ENCODE measurements around the gene PXDN.
"Not testable (repeated sequence)": the region's sequence is repeated elsewhere in the genome, so short reads cannot be mapped to it uniquely, and the experiment has no call there.

The PXDN gene

DNA sequence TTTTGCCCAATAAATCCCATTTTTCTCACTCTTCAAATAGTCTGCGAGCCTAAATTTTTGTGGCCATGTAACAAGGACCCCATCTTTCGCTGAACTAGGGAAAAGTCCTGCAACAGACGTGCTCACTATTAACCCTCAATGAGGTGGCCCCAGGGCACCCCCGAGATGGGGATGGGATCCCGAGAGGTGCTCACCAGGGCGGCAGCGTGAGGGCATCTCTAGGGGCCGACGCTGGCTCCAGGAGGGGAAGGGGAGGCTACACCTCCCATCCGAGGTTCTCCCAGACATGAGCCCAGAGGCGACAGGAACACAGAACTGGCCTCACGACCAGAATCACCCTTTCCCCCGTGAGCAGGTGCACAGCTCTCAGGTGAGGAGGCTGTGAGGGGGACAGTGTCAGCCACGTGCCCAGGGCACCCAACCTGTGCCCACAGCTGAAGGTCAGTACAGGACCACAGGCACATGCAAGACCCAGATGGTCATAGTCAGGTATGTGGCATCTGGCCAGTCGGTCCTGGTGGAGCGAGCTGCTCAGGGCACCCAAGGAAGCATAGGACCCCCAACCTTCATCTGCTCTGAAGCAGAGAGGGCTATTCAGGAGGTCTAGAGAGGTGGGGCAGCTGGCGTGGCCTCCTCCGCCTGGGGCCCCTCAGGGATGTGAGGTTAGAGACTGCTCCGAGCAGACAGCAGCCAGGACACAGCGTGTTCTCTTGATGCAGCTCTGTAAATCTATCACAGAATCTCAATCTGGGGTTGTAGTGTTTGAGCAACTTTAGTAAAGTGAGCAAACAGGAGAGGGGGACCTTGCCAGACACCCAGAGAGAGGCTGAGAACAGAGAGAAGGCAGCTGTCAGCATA, 62.8 kb downstream of the PXDN start:
- no peak for TF ChIP-seq CTCF (conservative IDR thresholded peaks at IDR 0.05)
- no peak overlapping the region for H3K27ac ChIP-seq

DNA sequence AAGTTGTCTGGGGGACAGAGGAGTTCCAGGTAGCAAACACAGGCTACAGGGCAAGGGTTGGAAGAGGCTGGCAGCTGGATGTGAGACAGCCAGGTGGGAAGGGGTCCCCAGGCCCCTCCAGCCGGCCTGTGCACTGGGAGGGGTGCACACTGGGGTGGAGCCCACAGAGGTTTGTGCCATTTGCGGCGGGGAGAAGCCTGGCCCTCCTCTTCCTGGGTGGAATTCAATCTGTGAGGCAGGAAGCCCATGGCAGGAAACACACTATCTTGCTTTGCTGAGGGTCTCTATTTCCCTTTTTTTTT, 63.3 kb downstream of the PXDN start:
- no peak for TF ChIP-seq CTCF (conservative IDR thresholded peaks at IDR 0.05)

DNA sequence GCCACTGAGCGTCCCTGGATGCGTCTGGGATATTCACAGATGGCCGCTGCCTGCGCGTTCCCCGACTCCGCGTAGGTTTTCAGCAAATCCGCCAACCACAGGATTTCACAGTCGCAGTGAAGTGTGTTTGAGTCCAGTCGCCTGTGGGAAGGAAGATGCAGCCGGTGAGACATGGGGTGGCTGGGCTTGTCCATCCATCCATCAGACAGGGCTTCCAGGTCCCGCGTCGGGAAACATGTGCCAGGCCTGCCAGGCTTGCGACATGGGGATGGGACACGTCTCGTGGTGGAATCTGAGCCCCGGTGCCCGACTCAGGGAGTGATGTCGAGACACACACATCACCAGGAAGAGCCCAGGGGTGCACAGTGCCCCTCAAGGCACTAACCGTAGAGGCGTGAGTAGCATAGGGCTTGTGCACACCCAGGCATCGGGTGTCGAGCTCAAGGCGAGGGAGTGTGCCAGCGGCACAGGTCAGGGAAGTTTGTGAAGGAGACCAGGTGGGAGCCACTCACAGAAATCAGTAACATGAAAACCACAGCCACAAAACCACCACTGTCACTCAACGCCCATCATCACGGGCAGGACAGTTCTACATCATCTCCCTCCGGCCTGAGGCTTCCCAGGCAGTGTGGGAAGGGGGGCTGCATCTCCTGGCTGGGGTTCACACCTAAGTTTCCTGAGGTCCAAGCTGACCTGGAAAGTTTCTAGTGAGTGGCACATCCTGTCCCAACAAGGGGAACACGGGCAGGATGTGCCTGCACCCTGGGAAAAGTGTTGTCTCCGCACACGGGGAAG, 63.9 kb downstream of the PXDN start:
- no peak for TF ChIP-seq CTCF (conservative IDR thresholded peaks at IDR 0.05)
- no peak overlapping the region for H3K27ac ChIP-seq

More for the DNA sequence above, 63.3 kb downstream of the PXDN start:
- H3K27ac ChIP-seq, result no peak overlapping the region

DNA sequence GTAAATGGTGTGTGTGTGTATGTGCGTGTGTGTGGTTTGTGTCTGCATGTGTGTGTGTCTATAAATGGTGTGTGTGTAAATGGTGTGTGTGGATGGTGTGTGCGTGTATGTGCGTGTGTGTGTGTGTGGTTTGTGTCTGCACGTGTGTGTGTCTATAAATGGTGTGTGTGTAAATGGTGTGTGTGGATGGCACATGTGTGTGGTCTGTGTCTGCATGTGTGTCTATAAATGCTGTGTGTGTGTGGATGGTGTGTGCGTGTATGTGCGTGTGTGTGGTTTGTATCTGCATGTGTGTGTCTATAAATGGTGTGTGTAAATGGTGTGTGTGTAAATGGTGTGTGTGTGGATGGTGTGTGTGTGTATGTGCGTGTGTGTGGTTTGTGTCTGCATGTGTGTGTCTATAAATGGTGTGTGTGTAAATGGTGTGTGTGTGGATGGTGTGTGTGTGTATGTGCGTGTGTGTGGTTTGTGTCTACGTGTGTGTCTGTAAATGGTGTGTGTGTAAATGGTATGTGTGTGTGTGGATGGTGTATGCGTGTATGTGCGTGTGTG, 64.8 kb downstream of the PXDN start:
- not testable (repeated sequence) for H3K27ac ChIP-seq

DNA sequence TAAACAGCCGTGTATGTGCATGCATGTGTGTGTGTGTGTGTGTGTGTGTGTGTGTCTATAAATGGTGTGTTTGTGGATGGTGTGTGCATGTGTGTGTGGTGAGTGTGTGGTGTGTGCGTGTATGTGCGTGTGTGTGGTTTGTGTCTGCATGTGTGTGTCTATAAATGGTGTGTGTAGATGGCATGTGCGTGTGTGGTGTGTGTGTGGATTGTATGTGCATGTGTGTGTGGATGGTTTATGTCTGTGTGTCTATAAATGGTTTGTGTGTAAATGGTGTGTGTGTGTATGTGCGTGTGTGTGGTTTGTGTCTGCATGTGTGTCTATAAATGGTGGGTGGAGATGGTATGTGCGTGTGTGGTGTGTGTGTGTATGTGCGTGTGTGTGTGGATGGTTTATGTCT, 65.2 kb downstream of the PXDN start:
- not testable (repeated sequence) for H3K27ac ChIP-seq

DNA sequence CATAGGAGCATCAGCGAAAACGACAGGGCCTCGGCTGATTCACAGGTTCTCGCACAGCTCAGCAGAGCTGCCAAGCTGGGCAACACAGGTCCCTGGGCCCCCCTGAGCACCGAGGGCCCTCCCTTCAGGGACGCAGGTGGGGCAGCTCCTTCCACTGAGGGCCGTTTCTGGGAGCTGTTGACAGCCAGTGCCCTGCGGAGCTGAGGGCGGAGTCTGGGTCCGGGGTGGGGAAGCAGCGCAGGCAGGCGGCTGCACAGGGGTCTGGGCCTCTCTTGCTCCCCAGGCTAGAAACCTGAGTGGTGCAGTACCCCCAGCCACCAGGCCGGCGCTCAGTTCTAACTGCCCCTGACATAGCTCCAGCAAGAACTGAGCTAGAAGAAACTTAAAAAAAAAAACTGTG, 65.7 kb downstream of the PXDN start:
- no peak overlapping the region for H3K27ac ChIP-seq
- no peak for TF ChIP-seq CTCF (conservative IDR thresholded peaks at IDR 0.05)

DNA sequence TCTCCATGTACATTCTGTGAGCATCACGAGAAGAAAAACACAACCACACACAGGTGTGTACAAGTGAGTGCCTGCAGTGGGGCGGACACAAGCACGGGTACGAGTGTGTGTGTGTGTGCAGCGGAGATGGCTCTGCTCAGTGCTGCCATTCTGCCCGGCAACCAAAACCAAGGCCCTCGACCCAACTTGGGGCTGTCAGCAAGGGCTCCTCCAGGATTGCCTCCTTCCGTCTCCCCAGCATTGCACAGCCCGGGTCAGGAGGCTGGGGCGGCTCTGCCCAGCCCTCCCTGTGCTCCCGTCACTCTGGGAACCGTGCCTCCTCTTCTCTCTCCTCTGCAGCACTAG, 66.5 kb downstream of the PXDN start:
- H3K27ac ChIP-seq, result no peak overlapping the region
- TF ChIP-seq CTCF (conservative IDR thresholded peaks at IDR 0.05), result no peak

- no peak for TF ChIP-seq CTCF (conservative IDR thresholded peaks at IDR 0.05)
- no peak overlapping the region for H3K27ac ChIP-seq
Measured at GRCh38 chr2:1676913-1677820, 67.1 kb downstream of the PXDN start.

Measured in VCaP (cell line).